Calu3 (cell line): ENCODE results near the gene OR6N2. TPM values are rescaled to one million over a fixed set of nuclear protein-coding genes. Genes with fewer than 3 reads are reported as not detected.

Experiments used
- BruUV-seq: library from RNA; stranded (reverse); fragments of 400-500 nt; replicated peaks from 2 replicates; lab custom pipeline; 2021; lab: Mats Ljungman, UMichigan
- CTCF ChIA-PET: fragments of 300-600 bp; sonication (Branson Sonifier 250); formaldehyde crosslinking; loops from one replicate; lab custom pipeline; 2022; ENCODE audit warnings: antibody characterized with exemption; lab: Charles Lee
- DNase-seq: peaks from one replicate; pipeline ENCODE4 v3.0.0; 2022
- H3K27ac Mint-ChIP-seq: one replicate; pipeline ENCODE4 v1.8.0; 2022; ENCODE audit warnings: mixed read lengths; ENCODE audit not compliant: unreplicated experiment
- H3K27me3 Mint-ChIP-seq: one replicate; pipeline ENCODE4 v1.8.0; 2022; ENCODE audit warnings: mixed read lengths; ENCODE audit not compliant: unreplicated experiment
- H3K36me3 Mint-ChIP-seq: one replicate; pipeline ENCODE4 v1.8.0; 2022; ENCODE audit warnings: mild to moderate bottlenecking, moderate library complexity, mixed read lengths; ENCODE audit not compliant: insufficient read depth, unreplicated experiment
- H3K4me1 Mint-ChIP-seq: one replicate; pipeline ENCODE4 v1.8.0; 2022; ENCODE audit warnings: mild to moderate bottlenecking, low read depth, mixed read lengths; ENCODE audit not compliant: unreplicated experiment
- H3K4me3 Mint-ChIP-seq: one replicate; pipeline ENCODE4 v1.8.0; 2022; ENCODE audit warnings: mild to moderate bottlenecking, low read depth, moderate library complexity, mixed read lengths; ENCODE audit not compliant: unreplicated experiment
- H3K9me3 Mint-ChIP-seq: one replicate; pipeline ENCODE4 v1.8.0; 2022; ENCODE audit warnings: low read depth, mixed read lengths; ENCODE audit not compliant: unreplicated experiment
- intact Hi-C: fragments of 100-400 bp; cut with micrococcal nuclease; formaldehyde crosslinking; loops from one replicate; pipeline ENCODE4 v1.10.0; 2022; ENCODE audit not compliant: unreplicated experiment
- total RNA-seq: library from RNA; stranded (reverse); gene quantifications from 2 replicates; pipeline ENCODE4 v1.2.3, GENCODE V29; 2022
- TF ChIP-seq, protein P1 (sequence below): fragments of 200-600 bp; IDR thresholded peaks from one replicate; pipeline ENCODE4 v1.8.0; 2022; ENCODE audit warnings: antibody characterized with exemption; ENCODE audit not compliant: unreplicated experiment

OR6N2 gene
- total RNA-seq, 1 experiment from 2014 or later = not detected

DNA sequence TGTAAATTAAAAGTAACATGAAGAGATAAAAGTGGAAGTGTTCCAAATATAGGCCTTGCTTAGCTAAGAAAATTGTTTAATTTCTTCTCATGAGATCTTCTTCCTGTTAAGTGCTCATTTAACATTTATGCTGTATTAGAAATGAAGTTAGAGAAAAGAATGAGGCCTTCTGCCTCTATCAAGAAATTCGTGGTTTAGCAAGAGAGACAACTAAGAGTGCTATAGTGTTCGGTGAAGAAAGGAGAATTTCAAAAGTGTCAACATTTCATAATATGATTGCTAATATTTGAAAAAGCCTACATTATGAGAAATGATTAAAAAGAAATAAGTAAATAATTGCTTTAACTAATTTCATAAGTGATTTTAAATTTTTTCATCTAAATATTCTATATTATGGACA lies 31.3 kb upstream of the OR6N2 start:
- no peaks in the 10 kb centered on the region for H3K4me1 Mint-ChIP-seq
- no peak overlapping the region for H3K27ac Mint-ChIP-seq
- DNase-seq = no peak
- intact Hi-C loops = no loop called here
- CTCF ChIA-PET = no interaction called here
- H3K9me3 Mint-ChIP-seq = no peaks in the 10 kb centered on the region
- peaks cover 30% of the 10 kb centered on the region for H3K27me3 Mint-ChIP-seq
- H3K4me3 Mint-ChIP-seq = no peak overlapping the region
- H3K36me3 Mint-ChIP-seq = no peaks in the 10 kb centered on the region
- TF ChIP-seq, protein P1, sequence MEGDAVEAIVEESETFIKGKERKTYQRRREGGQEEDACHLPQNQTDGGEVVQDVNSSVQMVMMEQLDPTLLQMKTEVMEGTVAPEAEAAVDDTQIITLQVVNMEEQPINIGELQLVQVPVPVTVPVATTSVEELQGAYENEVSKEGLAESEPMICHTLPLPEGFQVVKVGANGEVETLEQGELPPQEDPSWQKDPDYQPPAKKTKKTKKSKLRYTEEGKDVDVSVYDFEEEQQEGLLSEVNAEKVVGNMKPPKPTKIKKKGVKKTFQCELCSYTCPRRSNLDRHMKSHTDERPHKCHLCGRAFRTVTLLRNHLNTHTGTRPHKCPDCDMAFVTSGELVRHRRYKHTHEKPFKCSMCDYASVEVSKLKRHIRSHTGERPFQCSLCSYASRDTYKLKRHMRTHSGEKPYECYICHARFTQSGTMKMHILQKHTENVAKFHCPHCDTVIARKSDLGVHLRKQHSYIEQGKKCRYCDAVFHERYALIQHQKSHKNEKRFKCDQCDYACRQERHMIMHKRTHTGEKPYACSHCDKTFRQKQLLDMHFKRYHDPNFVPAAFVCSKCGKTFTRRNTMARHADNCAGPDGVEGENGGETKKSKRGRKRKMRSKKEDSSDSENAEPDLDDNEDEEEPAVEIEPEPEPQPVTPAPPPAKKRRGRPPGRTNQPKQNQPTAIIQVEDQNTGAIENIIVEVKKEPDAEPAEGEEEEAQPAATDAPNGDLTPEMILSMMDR = no peak
- no TSS peak for BruUV-seq

- no peaks in the 10 kb centered on the region for H3K36me3 Mint-ChIP-seq
Measured at GRCh38 chr1:158810311-158810710, 29.3 kb upstream of the OR6N2 start.

GRCh38 chr1:158809862-158810261 lies 28.9 kb upstream of the OR6N2 start:
- Mint-ChIP-seq H3K9me3 (no peaks in the 10 kb centered on the region), H3K36me3 (no peaks in the 10 kb centered on the region), H3K4me3 (no peak overlapping the region), H3K27me3 (peaks cover 50% of the 10 kb centered on the region), H3K27ac (no peak overlapping the region), H3K4me1 (no peaks in the 10 kb centered on the region)
- intact Hi-C loops = no loop called here
- CTCF ChIA-PET = no interaction called here
- TF ChIP-seq, protein P1 = no peak
- DNase-seq = no peak
- no TSS peak for BruUV-seq

More at GRCh38 chr1:158810311-158810710, 29.3 kb upstream of the OR6N2 start:
- no peaks in the 10 kb centered on the region for H3K4me1 Mint-ChIP-seq
- H3K27ac Mint-ChIP-seq = no peak overlapping the region
- no peak for DNase-seq
- intact Hi-C loops = no loop called here
- peaks cover 50% of the 10 kb centered on the region for H3K27me3 Mint-ChIP-seq
- no peak overlapping the region for H3K4me3 Mint-ChIP-seq
- TF ChIP-seq, protein P1 = no peak
- H3K9me3 Mint-ChIP-seq = no peaks in the 10 kb centered on the region
- BruUV-seq = no TSS peak
- CTCF ChIA-PET = interaction anchor here (0.6 kb wide), 1 partner anchor 8 kb away, joined by 7 read pairs; no protein-coding TSS in a partner anchor

DNA sequence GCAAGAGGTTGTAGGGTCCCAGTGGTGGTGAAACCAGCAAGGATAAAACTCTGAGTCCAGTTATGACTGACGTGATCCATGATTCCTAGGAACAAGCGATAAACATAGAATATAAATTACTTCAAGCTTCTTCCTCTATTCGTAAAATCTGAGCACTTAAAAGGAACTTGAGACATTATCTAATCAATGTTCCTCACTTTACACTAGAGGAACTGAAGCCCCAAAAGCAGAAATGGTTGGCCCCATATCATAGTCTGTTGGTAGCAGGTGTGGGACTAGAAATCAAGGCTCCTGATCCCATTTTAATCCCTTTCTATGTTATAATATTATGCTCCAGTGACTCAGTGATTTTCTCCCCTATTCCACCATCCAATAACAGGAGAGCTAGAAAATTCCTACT lies 28.3 kb upstream of the OR6N2 start:
- Mint-ChIP-seq H3K36me3 (no peaks in the 10 kb centered on the region), H3K9me3 (no peaks in the 10 kb centered on the region), H3K4me3 (no peak overlapping the region), H3K27me3 (peaks cover 50% of the 10 kb centered on the region), H3K27ac (no peak overlapping the region), H3K4me1 (no peaks in the 10 kb centered on the region)
- intact Hi-C loops = no loop called here
- CTCF ChIA-PET = no interaction called here
- TF ChIP-seq, protein P1 = no peak
- no peak for DNase-seq
- BruUV-seq = no TSS peak
